CD4-positive, alpha-beta T cell treated with Interleukin-4 for 1 hour (primary cell): ENCODE results near the gene CA14.
"Not testable (repeated sequence)": the region's sequence is repeated elsewhere in the genome, so short reads cannot be mapped to it uniquely, and the experiment has no call there.

Source experiments
- DNase-seq, 2 donors: peaks; one replicate each; pipeline ENCODE4 v3.0.0-alpha.2; 2020 to 2022

CA14 gene

GRCh38 chr1:150281758-150282557 lies 24.4 kb downstream of the CA14 start, which contains the start of gene CIART:
TSS of gene CIART (plus strand) at chr1:150282554. CDS start at chr1:150283268, 714 bp downstream.
- peak; percentile 92 to 93 for DNase-seq

GRCh38 chr1:150282558-150282958 lies 25.0 kb downstream of the CA14 start:
- no peak for DNase-seq

GRCh38 chr1:150283260-150283659 lies 25.7 kb downstream of the CA14 start:
- DNase-seq = no peak

GRCh38 chr1:150288382-150288781 lies 30.8 kb downstream of the CA14 start:
- DNase-seq = no peak

GRCh38 chr1:150288822-150289221 lies 31.2 kb downstream of the CA14 start:
- no peak for DNase-seq

- peak; percentile 94 for DNase-seq
Observed at GRCh38 chr1:150293433-150294253, 36.1 kb downstream of the CA14 start, which contains the start of gene MRPS21. TSS of gene MRPS21 (plus strand) at chr1:150293861. CDS start at chr1:150294367, 506 bp downstream.

- DNase-seq = no peak
Observed at GRCh38 chr1:150295476-150295875, 37.9 kb downstream of the CA14 start.

- DNase-seq = no peak
Observed at GRCh38 chr1:150299716-150300115, 42.1 kb downstream of the CA14 start.

- DNase-seq = no peak
Observed at GRCh38 chr1:150302338-150302737, 44.8 kb downstream of the CA14 start.

GRCh38 chr1:150302902-150303301 lies 45.3 kb downstream of the CA14 start:
- DNase-seq = no peak

- DNase-seq = not testable (repeated sequence)
Observed at GRCh38 chr1:150308585-150308984, 51.0 kb downstream of the CA14 start.

- DNase-seq = no peak
Observed at GRCh38 chr1:150309758-150310508, 52.4 kb downstream of the CA14 start.

GRCh38 chr1:150311762-150312161 lies 54.2 kb downstream of the CA14 start:
- DNase-seq = no peak
